SU-DHL-6 (cell line): Measurements from ENCODE around the gene TMEM129.

Experiments used
- H2AFZ ChIP-seq: fragments of 200-600 bp; sonication (generic); 2 replicates; pipeline ENCODE4 v1.6.1; 2014; ENCODE audit warnings: low read depth, mild to moderate bottlenecking, moderate library complexity, mixed read lengths, antibody characterized with exemption, low read length; ENCODE audit not compliant: severe bottlenecking
- H3F3A ChIP-seq: fragments of 200-600 bp; shearing (Covaris generic); 2 replicates; pipeline ENCODE4 v1.6.0; 2016; ENCODE audit warnings: antibody characterized with exemption, mild to moderate bottlenecking; ENCODE audit not compliant: insufficient read depth
- H3K27ac ChIP-seq: fragments of 200-600 bp; sonication (generic); 2 replicates; pipeline ENCODE4 v1.5.1; 2016; ENCODE audit warnings: low read depth, mild to moderate bottlenecking, low read length, moderate library complexity, mixed read lengths
- H3K27me3 ChIP-seq: fragments of 200-600 bp; sonication (generic), shearing (Covaris generic); 2 replicates; pipeline ENCODE4 v1.6.0; 2014; ENCODE audit warnings: mild to moderate bottlenecking, low read length
- H3K36me3 ChIP-seq: fragments of 200-600 bp; sonication (generic); 2 replicates; pipeline ENCODE4 v1.6.1; 2014; ENCODE audit warnings: mild to moderate bottlenecking, low read length, mixed read lengths
- H3K4me2 ChIP-seq: fragments of 300-600, 200-600 bp; shearing (Covaris generic), sonication (generic); 2 replicates; pipeline ENCODE4 v1.6.0; 2014; ENCODE audit warnings: low read length, low read depth, mild to moderate bottlenecking; ENCODE audit not compliant: poor library complexity, severe bottlenecking
- H3K4me3 ChIP-seq: fragments of 200-600 bp; sonication (generic); 2 replicates; pipeline ENCODE4 v1.5.1; 2014; ENCODE audit warnings: antibody characterized with exemption, low read length, mild to moderate bottlenecking, mixed read lengths; ENCODE audit not compliant: insufficient read depth, poor library complexity, severe bottlenecking
- H3K79me2 ChIP-seq: fragments of 200-600 bp; sonication (generic); 2 replicates; pipeline ENCODE4 v1.6.1; 2014; ENCODE audit warnings: mild to moderate bottlenecking, low read length, moderate library complexity; ENCODE audit not compliant: insufficient read depth
- H3K9ac ChIP-seq: fragments of 200-600 bp; sonication (generic); 2 replicates; pipeline ENCODE4 v1.7.0; 2014; ENCODE audit warnings: mild to moderate bottlenecking, low read length
- H3K9me2 ChIP-seq: fragments of 200-600 bp; sonication (generic); replicated peaks from 2 replicates; pipeline ENCODE4 v1.6.1; 2014; ENCODE audit warnings: low read length; ENCODE audit not compliant: insufficient read depth
- H3K9me3 ChIP-seq: fragments of 200-600 bp; sonication (generic); 2 replicates; pipeline ENCODE4 v1.6.1; 2014; ENCODE audit warnings: low read length, mixed read lengths; ENCODE audit not compliant: insufficient read depth
- H4K20me1 ChIP-seq: fragments of 200-600 bp; sonication (generic); 2 replicates; pipeline ENCODE4 v1.6.1; 2014; ENCODE audit warnings: low read depth, mild to moderate bottlenecking, antibody characterized with exemption, low read length, moderate library complexity, mixed read lengths
- CTCF ChIP-seq: fragments of 200-600 bp; sonication (generic); IDR thresholded peaks from one replicate; pipeline ENCODE4 v1.5.1; 2017; ENCODE audit warnings: antibody characterized with exemption, mild to moderate bottlenecking, low read length, moderate library complexity; ENCODE audit not compliant: insufficient read depth, poor library complexity, severe bottlenecking
- EZH2phosphoT487 ChIP-seq: fragments of 200-600 bp; sonication (generic), shearing (Covaris generic); conservative IDR thresholded peaks from 2 replicates; pipeline ENCODE4 v1.6.1; 2018; ENCODE audit warnings: mild to moderate bottlenecking, antibody characterized with exemption, low read length, moderate library complexity, mixed read lengths

TMEM129 gene

GRCh38 chr4:1759818-1760223 lies 38.7 kb upstream of the TMEM129 start:
- Histone ChIP-seq H3K79me2 (no peaks in the 10 kb centered on the region), H3K9me2 (no peaks in the 10 kb centered on the region), H4K20me1 (no peaks in the 10 kb centered on the region), H3K27me3 (no peaks in the 10 kb centered on the region), H3K9ac (no peak overlapping the region), H3K4me3 (no peak overlapping the region), H3K4me2 (no peak overlapping the region), H3K36me3 (no peaks in the 10 kb centered on the region), H3K9me3 (no peaks in the 10 kb centered on the region), H2AFZ (no peak overlapping the region), H3K27ac (no peak overlapping the region), H3F3A (no peaks in the 10 kb centered on the region)
- TF ChIP-seq CTCF (peak; percentile 11), EZH2phosphoT487 (no peak)

GRCh38 chr4:1759170-1759817 lies 38.2 kb upstream of the TMEM129 start:
- H3K9me3 ChIP-seq: no peaks in the 10 kb centered on the region

GRCh38 chr4:1758306-1759121 lies 37.4 kb upstream of the TMEM129 start:
- Histone ChIP-seq H3K27ac (no peak overlapping the region), H3K9me2 (no peaks in the 10 kb centered on the region), H3F3A (no peaks in the 10 kb centered on the region)

More at GRCh38 chr4:1759170-1759817, 38.2 kb upstream of the TMEM129 start:
- no peaks in the 10 kb centered on the region for H3K9me2 ChIP-seq
- no peaks in the 10 kb centered on the region for H3F3A ChIP-seq
- H2AFZ ChIP-seq: no peak overlapping the region
- no peak for TF ChIP-seq CTCF
- no peak for TF ChIP-seq EZH2phosphoT487
- no peak overlapping the region for H3K9ac ChIP-seq
- no peak overlapping the region for H3K27ac ChIP-seq
- H4K20me1 ChIP-seq: no peaks in the 10 kb centered on the region
- H3K4me3 ChIP-seq: no peak overlapping the region
- no peak overlapping the region for H3K4me2 ChIP-seq
- no peaks in the 10 kb centered on the region for H3K27me3 ChIP-seq
- H3K36me3 ChIP-seq: no peaks in the 10 kb centered on the region
- H3K79me2 ChIP-seq: no peaks in the 10 kb centered on the region

More at GRCh38 chr4:1758306-1759121, 37.4 kb upstream of the TMEM129 start:
- Histone ChIP-seq H3K27me3 (no peaks in the 10 kb centered on the region), H4K20me1 (no peaks in the 10 kb centered on the region), H3K9ac (no peak overlapping the region), H3K9me3 (no peaks in the 10 kb centered on the region), H2AFZ (no peak overlapping the region), H3K79me2 (no peaks in the 10 kb centered on the region), H3K4me2 (no peak overlapping the region), H3K36me3 (no peaks in the 10 kb centered on the region), H3K4me3 (no peak overlapping the region)
- TF ChIP-seq CTCF (no peak), EZH2phosphoT487 (no peak)
